Measurements from ENCODE around the gene MAPK8IP3.

Gene MAPK8IP3

DNA sequence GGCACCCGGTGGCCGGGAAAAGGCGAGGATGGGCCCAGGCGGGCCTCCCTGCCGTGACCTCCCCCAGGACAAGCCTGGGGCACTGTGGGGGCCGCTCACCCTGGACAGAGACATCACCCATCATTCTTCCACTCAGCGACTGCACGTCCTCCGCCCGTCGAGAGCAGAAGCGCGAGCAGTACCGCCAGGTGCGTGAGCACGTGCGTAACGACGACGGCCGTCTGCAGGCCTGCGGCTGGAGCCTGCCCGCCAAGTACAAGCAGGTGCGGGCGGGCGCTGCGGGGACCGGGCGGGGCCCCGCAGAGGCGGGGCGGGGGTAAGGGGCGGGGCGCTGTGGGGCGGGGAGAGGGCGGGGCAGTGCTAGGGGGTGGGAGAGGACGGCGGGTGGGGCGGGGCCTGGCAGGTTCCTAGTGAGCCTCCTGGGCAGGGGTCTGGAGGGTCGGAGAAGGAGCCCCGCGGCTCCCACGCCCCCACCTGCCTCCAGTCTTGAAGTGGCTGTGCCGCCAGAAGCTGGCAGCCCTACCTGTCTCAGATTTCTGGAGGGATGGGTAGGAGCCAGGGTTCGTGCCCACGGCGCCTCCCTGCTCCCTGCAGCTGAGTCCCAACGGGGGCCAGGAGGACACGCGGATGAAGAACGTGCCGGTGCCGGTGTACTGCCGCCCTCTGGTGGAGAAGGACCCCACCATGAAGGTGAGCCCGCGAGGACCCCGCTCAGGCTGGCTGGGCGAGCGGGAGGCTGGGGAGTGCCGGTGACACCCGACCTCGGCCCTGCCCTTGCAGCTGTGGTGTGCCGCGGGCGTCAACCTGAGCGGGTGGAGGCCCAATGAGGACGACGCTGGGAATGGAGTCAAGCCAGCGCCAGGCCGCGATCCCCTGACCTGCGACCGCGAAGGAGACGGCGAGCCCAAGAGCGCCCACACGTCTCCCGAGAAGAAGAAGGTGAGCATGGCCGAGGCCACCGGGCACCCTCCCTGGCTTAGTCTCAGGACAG is 57.8 kb downstream of the MAPK8IP3 start:
- DNase-seq: no peak

DNA sequence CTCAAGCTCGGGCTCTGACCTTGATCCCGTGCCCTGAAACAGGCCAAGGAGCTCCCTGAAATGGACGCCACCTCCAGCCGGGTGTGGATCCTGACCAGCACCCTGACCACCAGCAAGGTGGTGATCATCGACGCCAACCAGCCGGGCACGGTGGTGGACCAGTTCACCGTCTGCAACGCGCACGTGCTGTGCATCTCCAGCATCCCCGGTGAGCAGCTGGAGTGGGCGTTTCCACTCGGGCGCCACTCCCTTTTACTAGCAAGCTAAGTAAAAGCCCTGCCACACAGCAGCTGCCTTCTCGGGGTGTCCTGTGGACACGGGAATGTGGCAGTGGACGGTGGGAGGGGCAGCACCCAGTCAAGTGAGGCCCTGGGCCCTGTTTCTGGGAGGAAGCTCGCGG is 59.0 kb downstream of the MAPK8IP3 start:
- no peak for DNase-seq

- DNase-seq: no peak
Measured at GRCh38 chr16:1765826-1766225, 59.8 kb downstream of the MAPK8IP3 start.

GRCh38 chr16:1766231-1766630 is 60.2 kb downstream of the MAPK8IP3 start:
- DNase-seq: no peak

GRCh38 chr16:1766701-1767100 is 60.7 kb downstream of the MAPK8IP3 start:
- DNase-seq: no peak

DNA sequence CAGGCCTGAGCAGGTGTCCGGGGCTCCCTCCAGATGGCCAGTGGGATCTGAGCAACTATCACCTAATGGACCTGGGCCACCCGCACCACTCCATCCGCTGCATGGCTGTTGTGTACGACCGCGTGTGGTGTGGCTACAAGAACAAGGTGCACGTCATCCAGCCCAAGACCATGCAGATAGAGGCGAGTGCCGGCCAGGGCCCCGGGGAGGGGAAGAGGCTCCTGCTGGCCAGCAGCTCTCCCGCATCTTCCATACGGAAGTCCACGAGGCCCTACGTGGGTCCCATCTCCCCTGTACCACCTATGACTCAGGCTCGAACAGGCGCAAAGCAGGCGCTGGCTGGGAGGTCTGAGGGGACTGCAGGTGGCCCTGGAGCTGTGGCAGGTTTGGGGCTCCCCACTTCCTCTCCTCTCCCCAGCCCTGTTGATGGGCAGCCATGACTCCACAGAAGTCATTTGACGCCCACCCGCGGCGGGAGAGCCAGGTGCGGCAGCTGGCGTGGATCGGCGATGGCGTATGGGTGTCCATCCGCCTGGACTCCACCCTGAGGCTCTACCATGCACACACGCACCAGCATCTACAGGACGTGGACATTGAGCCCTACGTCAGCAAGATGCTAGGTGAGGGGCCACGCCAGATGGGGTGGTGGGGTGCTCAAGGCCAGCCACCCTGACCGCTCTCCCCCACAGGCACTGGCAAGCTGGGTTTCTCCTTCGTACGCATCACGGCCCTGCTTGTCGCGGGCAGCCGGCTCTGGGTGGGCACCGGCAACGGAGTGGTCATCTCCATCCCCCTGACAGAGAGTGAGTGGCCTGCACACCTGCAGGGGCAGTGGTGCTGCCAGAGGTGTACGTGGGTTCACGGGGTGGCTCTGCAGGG is 61.4 kb downstream of the MAPK8IP3 start:
- no peak for DNase-seq

GRCh38 chr16:1768061-1768766 is 62.2 kb downstream of the MAPK8IP3 start:
- DNase-seq: no peak

DNA sequence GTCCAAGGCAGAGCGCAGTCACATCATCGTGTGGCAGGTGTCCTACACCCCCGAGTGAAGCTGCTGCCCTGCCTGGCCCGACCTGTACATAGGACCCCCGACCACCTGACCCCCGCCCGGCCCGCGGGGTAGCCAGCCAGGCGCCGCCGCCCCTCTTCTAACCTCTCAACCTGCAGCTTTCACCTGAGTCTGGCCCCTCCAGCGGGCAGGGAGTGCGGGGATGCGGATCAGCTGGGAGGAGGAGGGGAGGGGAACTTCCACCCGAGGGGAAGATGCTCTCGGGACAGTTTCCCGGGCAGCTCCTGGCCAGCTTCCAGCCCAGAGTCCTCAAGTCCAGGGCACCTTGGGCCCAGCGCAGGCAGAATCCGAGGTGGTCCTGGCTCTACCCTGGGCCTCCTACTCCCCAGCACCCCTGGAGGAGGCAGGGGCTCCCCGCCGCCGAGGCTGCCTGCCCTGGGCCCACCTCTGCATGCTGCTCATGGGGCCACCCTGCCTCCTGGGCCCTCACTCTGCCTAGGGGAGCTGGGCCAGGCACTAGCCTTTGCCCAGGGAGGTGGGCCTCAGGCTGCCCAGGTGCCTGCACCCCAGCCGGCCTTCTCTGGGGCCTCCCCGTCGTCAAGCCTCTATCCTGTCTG is 62.9 kb downstream of the MAPK8IP3 start:
- DNase-seq: no peak

- no peak for DNase-seq
Measured at GRCh38 chr16:1769402-1770300, 63.7 kb downstream of the MAPK8IP3 start.

DNA sequence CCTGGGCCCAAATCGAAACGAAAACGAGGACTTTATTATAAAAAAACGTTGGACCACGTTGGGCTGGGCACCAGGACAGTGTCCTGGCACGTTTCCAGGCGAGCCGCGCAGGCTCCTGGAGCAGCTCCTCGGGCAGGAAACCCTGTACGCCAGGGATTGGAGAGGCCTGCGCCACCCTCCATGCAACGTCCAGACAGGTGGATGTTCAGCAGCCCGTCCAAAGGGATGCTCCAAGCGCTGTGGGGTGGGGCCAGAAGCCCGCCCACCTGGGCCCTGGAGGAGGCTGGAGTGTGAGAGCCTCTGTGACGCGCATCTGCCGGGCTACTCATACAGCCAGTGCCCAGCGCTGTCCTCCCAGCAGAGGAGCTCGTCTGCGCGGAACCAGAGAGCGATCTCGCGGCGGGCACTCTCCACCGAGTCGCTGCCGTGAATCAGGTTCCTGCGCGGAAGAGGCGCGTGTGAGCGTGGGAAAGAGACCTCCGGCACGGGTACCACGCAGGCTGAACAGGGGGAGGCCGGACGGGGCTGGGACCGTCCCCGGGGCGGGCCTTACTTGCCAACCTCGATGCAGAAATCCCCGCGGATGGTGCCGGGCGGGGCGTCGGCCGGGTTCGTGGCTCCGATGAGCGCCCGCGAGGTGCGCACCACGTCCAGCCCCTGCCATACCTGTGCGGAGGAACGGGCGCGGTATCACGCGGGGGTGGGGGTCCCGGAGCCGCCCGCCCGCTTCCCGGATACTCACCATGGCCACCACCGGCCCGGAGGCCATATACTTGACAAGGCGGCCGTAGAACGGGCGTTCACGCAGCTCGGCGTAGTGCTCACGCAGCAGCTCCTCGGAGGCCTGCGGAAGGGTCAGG is 64.6 kb downstream of the MAPK8IP3 start:
- no peak for DNase-seq

GRCh38 chr16:1771188-1771863 is 65.3 kb downstream of the MAPK8IP3 start, which contains the start of gene NME3:
TSS of gene NME3 (minus strand) at chr16:1771543. CDS start at chr16:1771534, 9 bp downstream.
- no peak for DNase-seq

GRCh38 chr16:1771864-1772361 is 65.9 kb downstream of the MAPK8IP3 start:
- DNase-seq: no peak

DNA sequence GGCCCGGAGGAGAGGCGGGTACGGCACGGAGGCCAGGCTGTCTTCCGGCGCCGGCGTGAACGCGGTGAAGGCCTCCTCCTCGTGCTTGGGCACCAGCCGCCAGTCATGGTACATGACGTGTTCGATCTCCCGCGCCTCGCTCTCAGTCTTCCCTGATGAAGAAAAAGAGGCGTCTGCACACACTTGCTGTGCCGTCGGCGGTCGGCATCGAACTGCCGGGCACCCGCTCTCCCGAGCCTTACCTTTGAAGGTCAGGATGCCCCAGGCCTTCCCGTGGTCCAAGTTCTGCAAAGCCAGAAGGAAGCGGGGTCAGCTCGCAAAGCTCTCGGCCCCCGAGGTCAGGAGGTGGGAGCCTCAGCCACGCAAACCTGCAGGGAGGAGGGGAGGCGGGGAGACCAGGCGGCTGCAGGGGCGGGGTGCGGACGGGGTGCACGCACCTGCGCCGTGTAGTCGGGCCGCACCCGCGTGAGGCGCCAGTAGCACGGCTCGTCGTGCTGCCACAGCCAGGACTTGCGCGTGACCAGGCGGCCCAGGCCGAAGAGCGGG is 66.4 kb downstream of the MAPK8IP3 start, which contains the start of gene EME2:
Gene EME2, plus strand, starts transcription at position 449 of the 546 bp plus-strand sequence. CDS start 418 bp downstream, outside the sequence.
- no peak for DNase-seq

DNA sequence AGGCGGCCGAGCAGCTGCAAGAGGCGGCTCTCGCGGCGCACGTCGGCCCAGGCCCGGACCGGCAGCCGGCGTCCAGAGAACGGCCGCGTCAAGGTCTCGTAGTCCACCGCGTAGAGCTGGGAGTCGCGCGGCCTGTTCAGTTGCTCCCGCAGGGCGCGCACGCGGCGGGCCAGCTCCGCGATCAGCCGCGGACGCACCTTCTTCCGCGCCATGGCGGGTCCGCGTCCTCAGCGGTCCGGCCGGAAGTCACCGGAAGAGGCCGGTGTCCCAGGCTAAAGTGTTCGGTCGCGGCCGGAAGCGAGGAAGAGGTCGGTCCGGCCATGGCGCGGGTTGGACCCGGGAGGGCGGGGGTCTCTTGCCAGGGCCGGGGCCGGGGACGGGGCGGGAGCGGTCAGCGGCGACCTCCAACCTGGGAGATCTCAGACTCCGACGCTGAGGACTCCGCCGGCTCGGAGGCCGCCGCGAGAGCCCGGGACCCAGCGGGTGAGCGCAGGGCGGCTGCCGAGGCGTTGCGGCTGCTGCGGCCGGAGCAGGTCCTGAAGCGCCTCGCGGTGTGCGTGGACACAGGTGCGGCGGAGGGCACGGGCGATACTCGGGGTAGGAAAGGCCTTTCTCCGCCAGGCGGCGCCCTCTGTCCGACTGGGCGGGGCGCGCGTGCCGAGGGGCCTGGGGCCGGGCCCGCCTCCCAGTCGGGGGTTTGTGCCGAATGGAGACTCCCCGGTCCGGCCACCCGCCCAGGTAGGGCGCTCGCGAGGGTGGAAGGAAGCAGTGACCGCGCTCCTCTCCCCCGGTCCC is 67.1 kb downstream of the MAPK8IP3 start, which contains the start of gene MRPS34:
Gene MRPS34, minus strand, starts transcription at position 227 of the 795 bp plus-strand sequence. Its CDS starts 15 bp downstream, at position 212.
- no peak for DNase-seq

DNA sequence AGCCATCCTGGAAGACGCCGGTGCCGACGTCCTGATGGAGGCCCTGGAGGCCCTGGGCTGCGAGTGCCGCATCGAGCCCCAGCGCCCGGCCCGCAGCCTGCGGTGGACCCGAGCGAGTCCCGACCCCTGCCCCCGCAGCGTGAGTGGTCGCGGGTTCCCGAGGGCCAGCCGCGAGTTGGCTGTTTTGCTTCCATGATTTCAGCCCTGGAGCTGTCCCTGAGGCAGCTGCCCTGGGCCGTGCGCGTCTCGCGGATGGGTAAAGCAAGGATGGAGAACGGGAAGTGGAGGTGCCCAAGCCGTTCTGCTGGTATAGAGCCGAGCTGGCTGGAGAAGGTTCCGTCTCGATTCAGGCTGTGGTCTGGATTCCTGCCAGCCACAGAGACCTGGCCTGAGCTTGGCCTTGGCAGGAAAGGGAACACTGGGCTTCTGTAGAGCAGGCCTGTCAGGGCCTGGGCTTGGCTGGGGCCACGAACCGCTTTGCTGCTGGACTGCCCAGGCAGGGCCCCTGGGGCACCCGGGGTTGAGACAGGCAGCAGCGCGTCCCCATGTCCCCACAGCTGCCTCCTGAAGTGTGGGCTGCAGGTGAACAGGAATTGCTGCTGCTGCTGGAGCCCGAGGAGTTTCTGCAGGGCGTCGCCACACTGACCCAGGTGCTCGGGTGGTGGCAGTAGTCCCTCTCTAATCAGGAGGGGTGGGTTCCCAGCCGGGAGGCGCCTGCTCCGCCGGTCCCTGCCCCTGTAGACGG is 67.9 kb downstream of the MAPK8IP3 start:
- no peak for DNase-seq

DNA sequence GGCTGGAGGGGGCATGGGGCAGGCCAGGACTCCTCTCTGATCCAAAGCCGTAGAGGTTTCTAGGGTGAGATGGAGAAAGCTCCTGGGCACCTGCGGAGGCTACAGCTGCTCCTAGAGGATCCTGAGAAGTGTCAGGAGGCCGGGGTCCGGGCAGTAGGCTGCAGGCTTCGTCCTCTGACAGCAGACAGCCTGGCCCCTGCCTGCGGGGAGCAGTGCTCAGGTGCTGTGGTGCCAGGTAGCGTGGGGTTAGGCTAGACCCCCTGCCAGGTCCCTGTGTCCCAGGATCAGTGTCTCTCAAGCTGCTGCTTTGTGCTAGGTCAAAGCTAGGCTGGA is 68.4 kb downstream of the MAPK8IP3 start:
- no peak for DNase-seq
